NB4 (cell line): ENCODE data around the gene CSF1.

ENCODE experiments used
- POLR2A ChIP-seq: IDR thresholded peaks from 2 replicates; pipeline ENCODE4 v1.6.1; 2011; ENCODE audit warnings: mild to moderate bottlenecking; ENCODE audit not compliant: insufficient read length; ENCODE audit errors: extremely low read depth
- TF ChIP-seq, protein P1 (sequence below): IDR thresholded peaks from one replicate; pipeline ENCODE4 v1.5.1; 2012; ENCODE audit warnings: low read depth, low read length

- TF ChIP-seq, protein P1, sequence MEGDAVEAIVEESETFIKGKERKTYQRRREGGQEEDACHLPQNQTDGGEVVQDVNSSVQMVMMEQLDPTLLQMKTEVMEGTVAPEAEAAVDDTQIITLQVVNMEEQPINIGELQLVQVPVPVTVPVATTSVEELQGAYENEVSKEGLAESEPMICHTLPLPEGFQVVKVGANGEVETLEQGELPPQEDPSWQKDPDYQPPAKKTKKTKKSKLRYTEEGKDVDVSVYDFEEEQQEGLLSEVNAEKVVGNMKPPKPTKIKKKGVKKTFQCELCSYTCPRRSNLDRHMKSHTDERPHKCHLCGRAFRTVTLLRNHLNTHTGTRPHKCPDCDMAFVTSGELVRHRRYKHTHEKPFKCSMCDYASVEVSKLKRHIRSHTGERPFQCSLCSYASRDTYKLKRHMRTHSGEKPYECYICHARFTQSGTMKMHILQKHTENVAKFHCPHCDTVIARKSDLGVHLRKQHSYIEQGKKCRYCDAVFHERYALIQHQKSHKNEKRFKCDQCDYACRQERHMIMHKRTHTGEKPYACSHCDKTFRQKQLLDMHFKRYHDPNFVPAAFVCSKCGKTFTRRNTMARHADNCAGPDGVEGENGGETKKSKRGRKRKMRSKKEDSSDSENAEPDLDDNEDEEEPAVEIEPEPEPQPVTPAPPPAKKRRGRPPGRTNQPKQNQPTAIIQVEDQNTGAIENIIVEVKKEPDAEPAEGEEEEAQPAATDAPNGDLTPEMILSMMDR, result no peak
- TF ChIP-seq POLR2A, result no peak
Observed at GRCh38 chr1:109942434-109942833, 31.8 kb downstream of the CSF1 start.
